Ramos (cell line): ENCODE data around the gene MYO5B.

ENCODE experiments used
- in situ Hi-C: fragments of 300-500 bp; cut with MboI; formaldehyde crosslinking; loops from one replicate; pipeline ENCODE4 v1.14.3; 2022; ENCODE audit warnings: low sequenced_read_pairs; ENCODE audit not compliant: unreplicated experiment

MYO5B gene

GRCh38 chr18:50039746-50040145 lies 155.2 kb downstream of the MYO5B start:
- in situ Hi-C loops, result no loop called here

- in situ Hi-C loops, result no loop called here
Observed at GRCh38 chr18:50038448-50038847, 156.5 kb downstream of the MYO5B start.

GRCh38 chr18:50034029-50034428 lies 160.9 kb downstream of the MYO5B start:
- in situ Hi-C loops, result no loop called here

DNA sequence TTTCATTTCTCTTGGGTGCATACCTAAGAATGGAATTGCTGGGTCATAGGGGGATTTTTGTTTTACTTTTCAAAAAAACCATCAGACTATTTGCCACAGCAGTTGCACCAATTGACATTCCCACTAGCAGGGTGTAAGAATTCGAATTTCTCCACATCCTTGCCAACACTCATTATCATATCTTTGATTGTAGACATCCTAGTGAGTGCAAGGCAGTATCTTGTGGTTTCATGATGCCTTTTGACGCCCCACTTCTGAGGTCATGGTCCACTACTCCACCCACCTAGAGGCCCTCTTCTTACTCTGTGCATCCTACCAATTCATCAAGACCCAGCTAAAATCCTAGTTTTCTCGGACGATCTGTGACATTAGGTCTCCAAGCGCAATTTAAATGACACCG lies 161.9 kb downstream of the MYO5B start:
- in situ Hi-C loops, result no loop called here

- in situ Hi-C loops, result no loop called here
Observed at GRCh38 chr18:50030146-50030545, 164.8 kb downstream of the MYO5B start.

DNA sequence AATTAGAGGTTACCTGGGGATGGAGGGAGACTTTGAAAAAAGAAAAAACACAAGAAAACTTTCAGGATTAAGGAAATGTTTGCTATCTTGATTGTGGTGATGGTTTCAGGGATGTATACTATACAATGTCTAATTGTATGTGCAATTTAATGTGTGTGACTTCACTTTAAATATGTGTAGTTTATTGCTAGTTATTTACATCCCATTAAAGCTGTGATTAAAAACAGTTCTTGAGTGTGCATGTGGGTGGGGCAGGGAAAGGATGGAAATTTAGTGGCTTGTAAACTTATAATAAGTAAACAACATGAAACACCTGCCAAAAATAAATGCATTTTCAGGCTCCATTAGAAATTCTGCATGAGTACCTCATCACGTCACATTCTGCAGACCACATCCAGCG lies 167.0 kb downstream of the MYO5B start:
- in situ Hi-C loops, result no loop called here

DNA sequence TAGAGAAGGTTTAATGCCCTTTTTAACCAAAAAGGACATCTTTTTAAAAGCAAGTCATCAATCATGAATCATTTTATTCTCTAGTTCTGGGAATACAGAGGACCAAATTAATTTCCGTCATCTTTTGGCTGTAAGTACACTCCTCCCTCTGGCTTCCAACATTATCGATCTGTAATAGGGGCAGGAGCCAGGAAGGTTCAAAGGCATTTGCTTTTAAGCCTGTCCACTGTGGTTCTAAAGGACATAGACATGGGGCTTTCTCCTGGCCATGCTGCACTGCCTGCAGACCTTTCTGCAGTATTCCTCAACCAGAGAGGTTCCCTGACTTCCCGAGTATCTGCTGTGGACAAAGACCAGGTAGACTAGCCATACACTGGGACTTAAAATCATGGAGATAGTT lies 170.5 kb downstream of the MYO5B start:
- in situ Hi-C loops, result no loop called here

GRCh38 chr18:50022985-50023384 lies 172.0 kb downstream of the MYO5B start:
- in situ Hi-C loops, result no loop called here

DNA sequence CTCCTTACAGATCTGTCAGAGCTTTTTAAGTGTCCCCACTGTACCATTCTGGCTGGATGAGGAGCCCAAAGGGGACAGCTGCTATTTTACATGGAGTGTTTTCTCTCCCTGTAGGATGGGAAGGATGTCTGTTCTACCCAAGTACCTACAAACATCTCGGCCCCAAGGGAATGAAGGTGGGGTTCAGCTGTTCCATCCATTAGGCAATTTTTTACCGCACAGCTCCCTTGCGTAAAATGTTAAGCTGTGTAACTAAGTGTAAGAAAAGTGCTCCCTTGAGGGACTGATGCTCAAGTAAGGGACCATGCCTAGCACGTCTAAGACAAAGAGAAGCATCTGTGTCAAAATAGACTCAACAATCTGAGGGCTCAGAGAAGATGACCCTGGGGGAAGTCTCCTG lies 180.3 kb downstream of the MYO5B start:
- in situ Hi-C loops, result loop anchor here (10.0 kb wide), 2 partner anchors 60 to 340 kb away; no protein-coding TSS in a partner anchor

DNA sequence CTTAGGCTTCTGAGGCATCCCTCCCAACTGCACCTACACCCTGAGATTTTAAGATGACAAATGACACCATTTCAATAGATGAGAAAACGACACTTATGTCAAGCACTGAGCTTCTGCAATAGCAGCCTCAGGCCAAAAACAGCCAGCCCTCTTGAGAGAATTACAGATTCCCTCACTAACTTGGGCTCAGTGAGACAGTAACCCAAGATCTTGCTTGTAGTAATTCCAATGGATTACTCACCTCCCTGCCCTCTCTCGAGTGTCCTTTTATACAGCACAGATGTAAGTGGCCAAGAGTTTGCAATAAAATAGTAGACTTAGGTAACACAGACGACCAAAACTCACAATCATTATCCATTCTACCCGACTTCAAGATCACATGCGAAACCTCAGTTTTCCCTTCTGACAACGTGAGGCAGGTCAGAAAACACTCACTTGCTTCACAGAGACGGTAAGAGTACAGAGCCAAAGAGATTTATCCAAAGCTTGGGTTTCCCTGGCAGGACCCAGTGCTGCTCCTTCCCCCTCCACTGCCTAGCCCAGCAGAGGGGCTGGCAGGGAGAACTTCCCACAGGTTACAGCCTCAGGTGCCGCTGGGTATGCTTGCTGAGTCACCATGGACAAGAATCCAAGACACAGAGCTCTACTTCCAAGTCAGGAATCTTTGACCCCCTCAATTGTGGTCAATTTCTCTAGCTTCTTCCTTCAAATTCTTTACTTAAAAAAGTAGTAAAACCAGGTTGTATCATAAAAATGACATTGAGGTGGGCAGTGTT lies 181.4 kb downstream of the MYO5B start:
- in situ Hi-C loops, result loop anchor here (10.0 kb wide), 2 partner anchors 59 to 341 kb away; no protein-coding TSS in a partner anchor

DNA sequence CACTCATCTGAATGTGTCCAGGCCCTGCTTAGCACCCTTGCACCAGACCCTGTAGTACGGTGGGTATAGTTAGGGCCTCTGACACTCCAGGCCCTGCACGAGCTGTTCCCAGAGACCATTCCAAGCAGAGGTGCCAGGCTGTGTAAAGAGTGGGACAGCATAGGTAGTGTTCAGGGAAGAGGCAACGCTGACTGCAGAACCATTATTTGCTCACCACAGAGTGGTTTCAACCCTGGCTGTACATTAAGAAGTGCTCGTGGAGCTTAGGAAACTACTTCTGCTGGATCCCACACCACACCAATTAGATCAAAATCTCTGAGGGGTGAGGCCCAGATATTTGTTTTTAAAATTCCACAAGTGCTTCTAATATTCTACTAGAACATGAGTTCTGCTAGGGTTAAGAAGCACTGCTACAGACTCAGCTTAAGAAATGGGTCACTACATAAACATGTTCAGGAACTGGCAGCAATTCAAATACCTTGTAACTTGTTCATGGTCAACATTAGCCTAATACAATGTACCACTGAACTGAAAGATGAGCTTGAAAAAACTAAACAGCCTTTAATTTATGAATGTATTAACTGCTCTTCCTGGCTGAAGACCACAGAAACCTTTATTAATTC lies 183.0 kb downstream of the MYO5B start:
- in situ Hi-C loops, result loop anchor here (10.0 kb wide), 2 partner anchors 57 to 343 kb away; no protein-coding TSS in a partner anchor

- in situ Hi-C loops, result loop anchor here (10.0 kb wide), 2 partner anchors 55 to 345 kb away; no protein-coding TSS in a partner anchor
Observed at GRCh38 chr18:50009773-50010335, 185.1 kb downstream of the MYO5B start.

GRCh38 chr18:50008306-50008705 lies 186.6 kb downstream of the MYO5B start:
- in situ Hi-C loops, result no loop called here

DNA sequence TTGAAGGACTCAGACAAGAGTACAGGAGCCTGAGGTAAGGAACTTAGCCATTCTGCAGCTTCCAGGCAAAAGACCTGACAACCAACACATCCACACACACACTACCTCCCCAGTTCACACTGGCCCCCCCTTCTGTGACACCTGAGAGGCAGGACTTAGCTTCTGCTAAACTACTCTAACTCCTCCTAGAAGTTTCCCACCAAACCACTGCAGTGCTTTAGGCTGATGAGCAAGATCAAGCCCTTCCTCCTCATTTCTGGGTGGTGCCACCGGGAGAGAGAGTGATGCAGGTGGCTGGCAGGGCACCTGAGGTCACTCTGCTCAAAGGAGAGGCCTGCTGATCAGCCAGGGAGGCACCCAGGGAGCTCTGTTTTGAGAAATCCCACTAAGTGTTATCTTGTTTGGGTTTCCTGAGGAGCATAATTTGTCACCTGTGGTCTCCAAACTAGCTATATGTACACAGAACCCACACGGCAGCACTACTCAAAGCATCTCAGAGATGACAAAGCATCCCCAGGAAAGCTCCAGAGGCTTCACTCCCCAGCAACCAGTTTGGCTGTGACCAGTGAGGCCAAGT lies 188.4 kb downstream of the MYO5B start:
- in situ Hi-C loops, result no loop called here

DNA sequence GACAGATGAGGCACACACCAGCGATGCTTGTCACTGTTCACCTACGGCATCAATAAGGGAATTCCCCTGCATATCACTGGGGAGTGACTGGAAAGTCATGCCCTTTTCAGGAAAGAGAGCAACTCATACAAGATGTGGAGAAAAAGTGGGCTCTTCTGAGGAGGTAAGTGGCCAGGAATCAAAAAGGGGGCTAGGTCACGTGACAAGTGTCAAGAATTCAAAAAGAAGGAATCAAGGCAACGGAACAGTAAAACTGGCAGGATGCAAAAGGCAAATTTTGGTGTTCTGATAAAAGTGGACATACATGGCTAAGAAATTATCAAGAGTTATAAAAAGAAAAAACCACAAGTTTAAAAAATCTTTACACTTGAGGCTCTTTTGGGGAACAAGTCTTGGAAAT lies 190.9 kb downstream of the MYO5B start:
- in situ Hi-C loops, result no loop called here

DNA sequence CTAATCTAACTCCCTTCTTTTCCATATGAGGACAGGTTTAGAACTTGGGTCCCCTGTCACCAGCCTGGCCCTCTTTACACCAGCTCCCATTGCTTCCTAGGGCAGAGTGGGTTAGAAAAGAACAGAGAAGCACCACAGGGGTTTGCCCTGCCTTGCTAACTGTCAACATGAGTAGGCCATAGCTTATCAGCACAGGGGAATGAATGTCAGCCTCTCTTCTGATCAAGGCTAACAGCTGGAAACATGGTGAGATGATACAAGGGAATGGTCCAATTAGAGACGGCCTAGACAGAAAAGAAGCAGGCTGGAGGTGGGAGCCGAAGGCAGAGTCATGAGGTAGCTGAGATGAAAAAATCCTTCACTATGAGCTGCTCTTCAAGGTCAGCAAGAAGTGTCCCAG lies 192.2 kb downstream of the MYO5B start:
- in situ Hi-C loops, result no loop called here

- in situ Hi-C loops, result no loop called here
Observed at GRCh38 chr18:50000227-50000626, 194.7 kb downstream of the MYO5B start.

DNA sequence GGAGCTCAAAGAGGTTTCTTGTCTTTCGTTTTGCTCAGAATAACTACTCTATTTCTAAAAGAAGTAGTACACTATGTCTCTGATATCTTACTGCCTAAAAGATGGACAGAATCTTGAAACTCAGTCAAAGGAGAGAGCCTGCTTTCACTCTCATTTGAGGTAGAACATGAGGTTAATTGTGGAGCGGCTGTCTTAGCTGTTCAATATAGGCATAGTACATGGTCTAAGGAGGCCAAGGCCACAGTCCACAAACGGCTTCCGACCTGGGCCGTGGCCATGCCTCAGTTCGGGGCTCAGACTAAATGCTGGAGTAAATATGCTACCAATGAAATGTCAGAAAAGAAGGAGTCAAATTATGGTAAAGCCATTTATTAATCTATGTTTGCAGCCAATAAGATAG lies 195.8 kb downstream of the MYO5B start:
- in situ Hi-C loops, result no loop called here

- in situ Hi-C loops, result no loop called here
Observed at GRCh38 chr18:49997558-49997957, 197.4 kb downstream of the MYO5B start.

- in situ Hi-C loops, result no loop called here
Observed at GRCh38 chr18:49994410-49994809, 200.5 kb downstream of the MYO5B start.

DNA sequence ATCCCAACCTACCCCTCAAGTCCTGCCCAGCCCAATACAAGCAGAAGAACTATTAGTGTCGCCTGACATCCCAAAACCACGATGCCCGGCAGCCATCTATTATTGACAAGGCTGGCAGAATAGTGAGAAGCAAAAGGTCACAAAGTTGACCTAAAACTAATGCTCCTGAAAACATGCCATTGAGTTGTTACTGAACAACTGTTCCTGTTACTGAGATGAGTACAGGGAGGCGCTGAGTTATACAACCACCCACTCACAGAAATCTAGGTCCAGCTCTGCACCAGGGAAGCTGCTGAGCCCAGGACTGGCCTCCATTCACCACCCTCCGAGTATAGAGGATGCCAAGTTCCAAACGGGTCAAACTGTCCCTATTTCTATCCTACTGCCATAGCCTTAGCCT lies 201.6 kb downstream of the MYO5B start:
- in situ Hi-C loops, result no loop called here
